SW480 (cell line): ENCODE measurements around the gene SMYD3.

Experiments used
- DNase-seq: peaks from one replicate; pipeline ENCODE4 v3.0.0-alpha.2; 2016; ENCODE audit warnings: low spot score

SMYD3 gene

GRCh38 chr1:246068619-246069509 is 438.2 kb downstream of the SMYD3 start:
- DNase-seq, result no peak

- no peak for DNase-seq
Measured at GRCh38 chr1:246068217-246068512, 438.9 kb downstream of the SMYD3 start.

GRCh38 chr1:246067432-246068216 is 439.5 kb downstream of the SMYD3 start:
- no peak for DNase-seq

- DNase-seq, result no peak
Measured at GRCh38 chr1:246066573-246066972, 440.5 kb downstream of the SMYD3 start.

DNA sequence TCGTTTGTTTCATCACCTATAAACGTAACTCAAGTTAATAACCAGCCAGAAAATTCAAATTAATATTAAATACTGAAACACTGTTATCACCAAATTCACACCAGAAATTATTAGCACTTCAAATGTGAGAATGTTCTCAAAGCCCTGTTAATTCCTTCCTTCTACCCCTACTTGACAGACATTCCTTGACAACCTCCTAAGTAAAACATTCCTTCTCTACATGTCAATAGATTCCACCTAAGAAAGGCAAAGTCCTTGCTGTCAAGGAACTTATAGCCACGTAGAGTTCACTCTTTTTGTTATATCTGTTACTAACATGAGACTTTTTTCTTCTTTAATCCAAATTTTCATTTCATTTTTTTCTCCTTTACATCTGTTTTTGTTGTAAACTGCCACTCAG is 441.5 kb downstream of the SMYD3 start:
- DNase-seq, result no peak

DNA sequence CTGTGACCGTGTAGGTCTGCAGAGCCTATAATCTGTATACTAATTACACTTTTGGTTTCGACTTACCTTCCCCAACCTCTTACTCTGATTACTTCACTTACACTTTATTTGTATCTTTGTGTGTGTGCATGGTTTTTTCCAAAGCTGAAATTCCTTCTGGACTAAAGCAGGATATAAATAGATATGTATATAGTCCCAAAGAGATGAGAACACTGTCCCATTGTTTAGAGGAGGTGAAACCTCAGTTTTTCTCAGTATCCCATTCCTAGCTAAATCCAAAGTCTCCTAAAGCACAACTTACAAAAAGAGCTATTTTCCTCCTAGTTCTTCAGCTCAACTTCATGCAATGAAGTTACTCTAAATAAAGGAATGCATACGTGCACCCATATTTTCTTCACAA is 442.2 kb downstream of the SMYD3 start:
- no peak for DNase-seq

DNA sequence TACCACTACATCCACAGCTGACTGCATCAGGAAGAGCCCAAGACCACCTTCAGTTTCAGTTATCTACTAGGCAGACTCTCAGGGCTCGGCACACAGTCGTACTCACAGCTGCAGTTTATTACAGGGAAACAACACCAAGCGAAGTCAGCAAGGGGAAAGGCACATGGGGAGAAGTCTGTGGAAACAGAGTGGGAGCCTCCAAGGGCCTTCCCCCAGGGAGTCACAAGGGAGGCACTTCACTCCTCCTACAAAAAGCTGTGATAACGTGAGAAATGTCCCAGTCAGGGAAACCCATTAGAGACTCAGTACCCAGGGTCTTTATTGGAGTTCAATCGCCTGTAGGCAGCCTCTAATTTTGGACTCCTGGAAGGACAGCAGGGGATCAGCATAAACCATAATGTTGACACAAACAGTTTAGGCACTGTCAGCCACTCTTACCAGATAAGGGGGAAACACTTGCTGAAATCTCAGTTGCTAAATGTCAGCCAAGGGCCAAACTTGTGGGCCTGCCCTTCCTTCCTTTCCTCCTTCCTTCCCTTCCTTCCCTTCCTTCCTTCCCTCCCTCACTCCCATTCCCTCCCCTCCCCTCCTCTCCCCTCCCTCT is 444.0 kb downstream of the SMYD3 start:
- no peak for DNase-seq

DNA sequence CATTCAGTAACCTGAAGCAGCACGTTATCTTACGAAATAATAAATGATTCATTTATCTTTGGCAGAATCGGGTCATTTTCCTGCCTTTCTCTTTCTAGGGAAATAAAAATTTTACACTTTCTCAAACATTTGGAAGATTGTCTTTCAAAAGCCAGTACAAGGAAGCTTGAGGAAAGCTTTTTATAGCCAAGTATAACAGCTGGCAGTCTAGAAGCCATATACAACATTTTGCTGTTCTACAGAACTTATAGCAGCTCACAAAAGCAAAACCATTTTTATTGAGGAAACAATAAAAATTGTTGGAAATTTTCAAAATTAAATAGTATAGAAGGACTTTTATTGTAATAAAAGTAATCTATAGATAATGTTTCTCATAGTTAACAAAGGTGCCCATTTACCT is 448.6 kb downstream of the SMYD3 start:
- no peak for DNase-seq

DNA sequence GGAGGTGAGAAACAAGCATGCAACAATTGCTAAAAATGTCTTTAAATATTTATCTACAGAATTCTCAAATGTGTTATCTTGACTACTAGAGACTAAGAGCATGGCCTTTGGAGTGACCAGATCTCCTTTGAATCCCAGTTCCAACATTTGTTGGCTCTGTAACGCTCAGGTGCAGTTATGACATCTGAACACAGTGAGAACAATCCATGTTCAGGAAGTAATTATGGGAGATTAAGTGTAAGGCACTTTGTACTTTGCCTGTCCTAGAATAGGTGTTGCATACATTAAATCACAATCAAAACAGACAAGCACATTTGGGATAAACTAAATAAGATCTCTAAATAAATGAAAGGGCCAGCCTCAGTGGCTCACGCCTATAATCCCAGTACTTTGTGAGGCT is 454.5 kb downstream of the SMYD3 start:
- DNase-seq, result no peak

DNA sequence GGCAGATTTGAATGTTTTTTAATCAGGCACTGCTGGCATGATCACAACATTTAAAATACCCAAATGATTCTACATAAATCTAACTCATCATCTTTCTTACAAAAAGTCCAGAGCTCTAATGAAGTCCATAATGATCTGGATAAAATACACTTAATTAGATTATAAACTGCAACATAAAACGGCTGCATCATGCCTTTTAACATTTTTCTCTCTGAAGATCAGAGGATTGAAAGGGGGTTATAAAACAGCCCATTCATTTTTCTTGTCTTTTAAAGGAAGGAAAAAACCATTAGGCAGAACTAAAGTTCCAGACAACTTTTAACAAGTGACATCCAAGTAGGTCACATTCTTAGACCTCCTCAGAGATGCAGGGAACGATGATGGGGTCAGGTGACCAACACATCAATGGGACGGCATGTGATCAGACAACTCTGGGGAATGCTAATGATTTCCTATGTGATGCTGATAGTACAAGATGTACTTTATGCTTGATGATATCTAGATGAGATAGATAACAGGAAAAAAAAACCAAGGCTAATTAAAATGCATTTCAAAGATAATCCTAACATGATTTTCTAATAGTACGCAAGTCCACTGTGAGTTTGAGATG is 455.1 kb downstream of the SMYD3 start:
- no peak for DNase-seq

GRCh38 chr1:246048693-246049092 is 458.4 kb downstream of the SMYD3 start:
- DNase-seq, result no peak

- no peak for DNase-seq
Measured at GRCh38 chr1:246043556-246043955, 463.5 kb downstream of the SMYD3 start.

GRCh38 chr1:246041360-246041759 is 465.7 kb downstream of the SMYD3 start:
- DNase-seq, result no peak

- DNase-seq, result no peak
Measured at GRCh38 chr1:246040200-246040890, 466.7 kb downstream of the SMYD3 start.

GRCh38 chr1:246039584-246039983 is 467.5 kb downstream of the SMYD3 start:
- no peak for DNase-seq

DNA sequence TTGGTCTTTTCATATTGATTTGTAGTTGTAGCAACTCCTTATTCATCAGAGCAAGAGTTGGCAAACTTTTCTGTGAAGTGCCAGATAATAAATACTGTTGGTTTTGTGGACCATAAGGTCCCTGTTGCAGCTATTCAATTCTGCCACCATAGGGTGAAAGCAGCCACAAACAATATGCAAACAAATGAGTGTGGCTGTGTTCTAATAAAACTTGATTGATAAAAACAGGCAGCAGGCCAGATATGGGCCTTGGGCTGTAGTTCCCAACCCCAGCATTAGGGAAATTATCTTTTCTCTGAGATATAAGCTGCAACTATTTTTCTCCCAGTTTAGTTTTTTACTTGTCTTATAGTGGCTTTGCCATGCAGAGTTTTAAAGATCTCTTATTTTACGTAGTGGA is 469.2 kb downstream of the SMYD3 start:
- no peak for DNase-seq

DNA sequence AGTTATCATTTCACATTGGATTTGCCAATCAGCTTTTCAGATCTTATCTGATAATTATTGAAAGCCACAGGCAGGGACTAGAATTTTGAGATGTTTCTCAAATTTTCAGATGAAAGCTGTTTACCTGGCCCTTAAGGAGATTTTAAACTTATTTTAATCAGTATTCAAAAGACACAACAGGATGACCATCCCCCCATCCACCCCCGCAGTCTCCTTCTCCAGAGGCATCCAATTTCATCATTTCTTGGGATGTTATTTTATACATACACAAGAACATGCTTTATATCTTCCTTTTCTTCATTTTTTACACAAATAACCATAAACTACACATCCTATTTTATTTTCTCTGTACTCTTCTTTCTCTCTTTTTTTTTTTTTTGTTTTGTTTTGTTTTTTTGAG is 470.9 kb downstream of the SMYD3 start:
- DNase-seq, result no peak

DNA sequence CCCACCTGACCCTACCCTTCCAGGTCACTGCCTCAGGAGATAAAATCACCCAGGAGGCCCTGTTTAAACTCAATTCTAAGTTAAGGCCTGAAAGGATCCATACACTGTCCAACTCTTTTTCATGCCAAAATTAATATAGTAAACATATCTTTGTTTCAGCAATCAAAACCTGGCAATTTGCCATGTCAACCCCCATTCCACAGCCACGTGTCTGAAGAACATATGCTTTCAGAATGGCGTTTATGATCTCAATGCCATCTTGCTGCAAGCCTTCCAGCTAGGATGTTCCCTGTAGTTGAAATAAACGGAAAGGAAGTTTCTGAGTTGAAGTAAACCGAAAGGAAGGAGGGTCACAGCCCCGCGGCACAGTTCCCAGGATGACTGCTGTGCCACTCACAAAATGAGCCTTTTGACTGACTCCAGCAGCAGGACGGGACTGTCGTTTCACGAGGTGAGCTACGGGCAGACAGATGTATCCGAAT is 472.0 kb downstream of the SMYD3 start:
- no peak for DNase-seq

- DNase-seq, result no peak
Measured at GRCh38 chr1:246034630-246035029, 472.4 kb downstream of the SMYD3 start.

DNA sequence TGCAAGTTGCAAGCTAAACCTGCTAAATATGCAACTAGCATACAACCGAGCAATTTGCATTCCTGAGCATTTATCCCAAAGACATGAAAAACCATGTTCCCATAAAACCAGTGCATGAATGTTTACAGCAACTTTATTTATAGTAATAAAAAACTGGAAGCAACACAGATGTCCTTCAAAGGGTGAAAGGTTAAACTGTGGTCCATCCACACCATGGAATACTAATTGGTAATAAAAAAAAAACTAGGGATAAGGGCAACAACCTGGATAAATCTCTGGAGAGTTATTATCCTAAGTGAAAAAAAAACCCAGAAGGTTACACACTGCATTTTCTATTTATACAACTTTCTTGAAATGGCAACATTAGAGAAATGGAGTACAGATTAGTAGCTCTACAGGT is 474.1 kb downstream of the SMYD3 start:
- DNase-seq, result no peak

GRCh38 chr1:246032031-246032551 is 475.0 kb downstream of the SMYD3 start:
- no peak for DNase-seq

- DNase-seq, result no peak
Measured at GRCh38 chr1:246029616-246030015, 477.5 kb downstream of the SMYD3 start.
